MV-4-11 (cell line): ENCODE measurements around the gene DPYD.
"Not testable (repeated sequence)": the region's sequence is repeated elsewhere in the genome, so short reads cannot be mapped to it uniquely, and the experiment has no call there.

ENCODE experiments used
- DNase-seq: peaks from one replicate; lab custom pipeline; 2025; lab: John Stamatoyannopoulos, UW

The DPYD gene

DNA sequence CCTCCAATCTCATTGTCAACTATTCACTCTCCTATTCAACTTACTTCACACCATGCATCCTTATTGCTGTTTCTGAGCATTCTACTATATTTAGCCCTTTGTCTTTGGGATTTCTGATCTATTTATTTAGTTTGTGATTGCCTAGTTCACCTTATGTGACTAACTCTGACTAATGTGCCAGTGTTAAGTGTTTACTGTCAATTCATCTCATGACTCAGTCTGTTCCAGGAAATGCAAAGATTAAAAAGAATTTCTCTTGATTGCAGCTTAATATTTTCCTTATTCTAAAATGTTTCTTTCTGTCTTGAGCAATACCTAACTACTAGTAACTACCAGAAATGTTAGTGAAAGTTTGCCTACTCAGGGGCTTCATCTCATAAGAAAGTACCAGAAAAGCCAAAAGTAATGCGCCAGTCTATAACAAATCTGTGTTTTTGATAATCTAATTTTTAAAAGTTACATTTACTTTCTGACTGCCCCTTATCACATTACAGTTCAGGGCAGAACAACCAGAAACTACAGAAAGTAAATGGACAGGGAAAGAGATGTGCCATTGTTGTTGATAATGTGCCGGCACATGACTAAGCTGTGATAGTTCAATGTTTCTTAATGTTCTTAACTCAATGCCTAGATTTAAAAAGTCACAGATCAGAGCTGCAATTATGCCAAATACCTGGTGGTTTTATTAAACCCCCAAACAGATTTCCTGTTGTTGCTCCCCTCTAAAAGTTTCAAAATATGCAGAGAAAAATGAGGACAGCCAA, 642.8 kb downstream of the DPYD start:
- no peak for DNase-seq

DNA sequence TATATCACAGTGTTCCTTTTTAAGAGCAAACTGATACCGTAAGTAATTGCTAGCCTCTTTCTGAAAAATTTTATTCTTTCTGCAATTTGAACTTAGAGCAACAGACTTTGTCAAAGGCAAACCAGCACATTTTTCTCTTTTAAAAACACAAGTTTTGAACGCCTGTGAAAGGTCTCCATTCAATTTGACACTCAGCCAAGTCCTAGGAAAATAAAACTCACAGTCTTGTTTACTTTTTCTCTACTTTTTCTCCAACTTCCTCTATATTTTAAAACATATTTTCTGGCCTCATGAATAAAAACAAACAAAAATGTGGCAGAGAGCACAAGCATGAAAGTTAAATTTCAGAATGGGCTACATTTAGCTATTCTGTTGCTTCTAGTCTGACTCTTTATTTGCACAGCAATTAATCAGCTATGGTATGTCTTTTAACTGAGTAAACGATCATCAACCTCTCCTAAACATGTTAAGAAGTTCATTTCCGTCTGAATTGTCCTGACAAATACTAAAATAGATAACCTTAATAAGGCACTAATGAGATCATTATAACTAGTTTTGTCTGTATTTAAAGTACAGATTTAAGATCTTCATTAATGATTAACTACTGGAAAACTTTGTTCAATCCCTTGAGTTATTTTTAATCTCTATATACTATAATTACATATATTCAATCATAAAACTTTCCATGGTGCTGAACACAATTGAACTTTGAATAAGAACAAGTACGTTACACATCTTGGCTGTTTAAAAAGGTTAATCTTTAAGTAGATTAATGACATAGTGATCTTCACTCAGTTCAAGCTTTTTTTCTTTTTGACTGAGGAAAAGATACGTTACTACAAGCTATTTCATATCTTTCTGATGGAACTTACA, 648.7 kb downstream of the DPYD start:
- DNase-seq, result no peak

- peak; percentile 45 for DNase-seq
These were observed 650.1 kb downstream of the DPYD start for GRCh38 chr1:97270508-97271307.

- DNase-seq, result no peak
These were observed 655.2 kb downstream of the DPYD start for GRCh38 chr1:97265630-97266029.

- DNase-seq, result no peak
These were observed 658.0 kb downstream of the DPYD start for GRCh38 chr1:97262842-97263241.

DNA sequence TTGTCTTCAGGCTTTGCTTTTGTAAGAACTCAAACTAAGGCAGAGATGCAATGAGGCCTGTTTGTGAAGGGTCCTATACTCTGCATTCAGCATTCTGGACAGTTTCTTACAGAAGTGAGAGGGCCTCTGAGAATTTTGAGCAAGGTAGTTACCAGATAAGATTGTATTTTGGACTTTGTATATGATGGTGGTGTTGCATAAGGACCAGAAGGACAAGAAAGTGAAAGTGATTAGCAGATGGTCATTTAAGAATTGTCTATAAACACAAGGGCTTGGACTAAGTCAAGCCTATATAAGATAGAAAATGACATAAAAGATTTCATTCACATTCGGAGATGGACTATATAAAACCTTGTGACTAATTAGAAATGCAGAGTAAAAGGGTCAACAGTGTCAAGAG, 662.2 kb downstream of the DPYD start:
- DNase-seq, result no peak

DNA sequence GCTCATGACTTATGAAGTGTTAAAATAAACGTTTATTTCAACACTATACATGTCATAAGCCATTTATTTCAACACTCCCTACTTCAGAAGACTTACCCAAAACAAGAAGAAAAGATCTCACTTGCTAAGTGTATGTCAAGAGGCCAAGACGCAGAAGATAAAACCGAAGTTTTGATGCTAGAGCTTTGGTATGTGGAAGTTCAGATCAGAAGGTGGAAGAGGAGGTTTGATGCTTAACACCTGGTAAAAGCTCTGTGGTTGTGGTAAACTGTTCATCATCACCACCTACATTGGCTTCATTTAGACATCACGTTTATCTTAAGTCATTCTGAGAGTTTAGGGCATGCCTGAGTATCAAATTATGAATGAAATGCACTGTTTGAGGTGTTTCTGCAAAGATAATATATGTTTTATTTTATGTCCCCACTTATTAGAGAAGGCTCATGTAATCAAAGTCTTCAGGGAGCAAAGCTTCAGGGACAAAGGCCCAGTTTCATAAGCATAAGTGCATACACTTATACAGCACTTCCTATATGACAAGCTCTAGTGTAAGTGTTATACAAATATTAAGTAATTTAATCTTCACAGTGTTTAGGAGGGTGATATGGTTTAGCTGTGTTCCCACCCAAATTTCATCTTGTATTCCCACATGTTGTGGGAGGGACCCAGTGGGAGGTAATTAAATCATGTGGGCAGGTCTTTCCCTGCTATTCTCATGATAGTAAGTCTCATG, 665.9 kb downstream of the DPYD start:
- peak; percentile 39 for DNase-seq

GRCh38 chr1:97252925-97253324, 667.9 kb downstream of the DPYD start:
- no peak for DNase-seq

DNA sequence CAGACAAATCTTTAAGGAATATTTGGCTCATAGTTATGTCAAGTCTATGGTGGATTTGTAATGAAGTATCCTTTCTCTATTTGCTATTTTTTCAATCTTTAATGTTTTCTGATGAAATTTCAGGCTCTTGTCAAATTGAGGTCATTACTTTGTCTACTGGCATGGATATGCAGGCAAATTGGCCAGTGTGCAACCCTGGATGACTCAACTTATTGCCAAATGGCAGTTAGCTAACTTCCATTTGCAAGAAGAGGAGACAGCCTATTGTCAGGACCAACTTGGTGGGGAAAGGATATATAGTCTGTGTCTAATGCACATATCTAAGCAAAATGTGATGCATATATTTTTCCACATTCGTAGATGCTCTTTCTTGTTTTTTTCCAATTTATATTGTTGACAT, 668.8 kb downstream of the DPYD start:
- peak; percentile 82 for DNase-seq

DNA sequence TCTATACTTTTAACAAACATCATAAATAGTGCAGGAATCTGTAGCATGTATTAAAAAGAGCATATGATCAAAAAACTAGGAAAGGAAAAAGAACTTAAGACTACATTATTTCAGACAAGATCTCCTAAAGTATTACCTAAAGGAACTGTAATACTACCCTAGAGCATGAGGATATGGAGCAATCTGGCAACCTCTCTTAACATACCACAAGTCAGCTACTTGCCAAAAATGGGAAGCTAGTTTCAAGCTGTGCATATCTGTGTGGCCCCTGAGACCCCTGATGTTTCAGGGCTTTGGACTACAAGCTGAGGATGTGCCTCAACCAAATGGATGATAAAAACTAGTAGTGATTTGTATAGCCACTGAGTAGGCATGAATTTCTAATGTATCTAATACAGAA, 673.6 kb downstream of the DPYD start:
- peak; percentile 51 for DNase-seq

DNA sequence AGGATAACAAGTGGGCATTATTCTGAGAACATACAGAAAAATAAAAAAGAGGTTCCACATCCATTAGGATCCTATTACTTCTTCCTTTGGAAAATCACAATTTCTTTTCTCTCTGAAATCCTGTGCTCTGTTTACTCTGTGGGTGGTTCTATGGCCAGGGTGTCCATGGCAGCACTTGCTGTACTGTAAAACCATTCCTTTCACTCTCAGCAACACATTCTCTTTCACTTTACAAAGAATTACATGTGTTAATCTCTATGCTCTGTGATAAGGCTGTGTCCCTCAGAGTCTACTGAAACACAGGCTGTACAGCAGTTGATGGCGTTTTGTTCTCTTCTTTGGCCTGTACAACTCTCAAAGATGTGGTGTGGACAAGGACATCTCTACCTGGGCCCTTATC, 675.2 kb downstream of the DPYD start:
- no peak for DNase-seq

GRCh38 chr1:97245026-97245425, 675.8 kb downstream of the DPYD start:
- no peak for DNase-seq

GRCh38 chr1:97243973-97244560, 676.8 kb downstream of the DPYD start:
- DNase-seq, result peak; percentile 14

- no peak for DNase-seq
These were observed 682.0 kb downstream of the DPYD start for GRCh38 chr1:97238816-97239215.

DNA sequence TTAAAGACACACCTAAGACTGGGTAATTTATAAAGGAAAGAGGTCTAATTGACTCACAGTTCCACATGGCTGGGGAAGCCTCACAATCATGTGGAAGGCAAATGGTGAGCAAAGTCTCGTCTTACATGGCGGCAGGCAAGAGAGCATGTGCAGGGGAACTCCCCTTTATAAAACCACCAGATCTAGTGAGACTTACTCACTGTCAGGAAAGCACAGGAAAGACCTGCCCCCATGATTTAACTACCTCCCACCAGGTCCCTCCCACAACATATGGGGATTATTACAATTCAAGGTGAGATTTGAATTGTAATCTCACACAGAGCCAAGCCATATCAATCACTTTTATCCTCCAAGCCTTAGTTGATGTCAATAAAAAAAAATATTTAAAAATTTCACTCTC, 689.5 kb downstream of the DPYD start:
- DNase-seq, result not testable (repeated sequence)

- DNase-seq, result no peak
These were observed 708.2 kb downstream of the DPYD start for GRCh38 chr1:97212671-97213070.

- no peak for DNase-seq
These were observed 710.5 kb downstream of the DPYD start for GRCh38 chr1:97210307-97210706.

- DNase-seq, result no peak
These were observed 711.4 kb downstream of the DPYD start for GRCh38 chr1:97209381-97209957.

DNA sequence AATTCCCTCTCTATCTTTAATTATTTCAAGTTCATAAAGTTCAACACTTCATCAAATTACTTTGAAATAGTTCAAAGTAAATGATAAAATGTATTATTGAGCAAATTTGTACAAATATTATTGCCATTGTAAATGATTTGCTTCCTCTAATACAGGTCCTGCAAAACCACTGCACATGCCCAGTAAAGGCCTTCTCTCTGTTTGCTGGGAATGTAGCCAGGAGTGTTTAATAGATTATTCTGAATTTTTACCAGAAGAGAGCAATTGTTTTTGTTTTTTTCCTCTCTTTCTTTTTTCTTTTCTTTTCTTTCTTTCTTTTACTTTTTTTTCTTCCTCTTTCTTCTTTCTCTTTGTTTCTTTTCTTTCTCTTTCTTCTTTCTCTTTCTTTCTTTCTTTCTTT, 713.0 kb downstream of the DPYD start:
- DNase-seq, result no peak

GRCh38 chr1:97204468-97204867, 716.4 kb downstream of the DPYD start:
- DNase-seq, result no peak
